ENCODE results near the gene IL17RC.
A peak's percentile ranks its signal among the peaks of the same experiment; 100 is the strongest.
"Not testable (repeated sequence)": the region's sequence is repeated elsewhere in the genome, so short reads cannot be mapped to it uniquely, and the experiment has no call there.

IL17RC gene, protein sequence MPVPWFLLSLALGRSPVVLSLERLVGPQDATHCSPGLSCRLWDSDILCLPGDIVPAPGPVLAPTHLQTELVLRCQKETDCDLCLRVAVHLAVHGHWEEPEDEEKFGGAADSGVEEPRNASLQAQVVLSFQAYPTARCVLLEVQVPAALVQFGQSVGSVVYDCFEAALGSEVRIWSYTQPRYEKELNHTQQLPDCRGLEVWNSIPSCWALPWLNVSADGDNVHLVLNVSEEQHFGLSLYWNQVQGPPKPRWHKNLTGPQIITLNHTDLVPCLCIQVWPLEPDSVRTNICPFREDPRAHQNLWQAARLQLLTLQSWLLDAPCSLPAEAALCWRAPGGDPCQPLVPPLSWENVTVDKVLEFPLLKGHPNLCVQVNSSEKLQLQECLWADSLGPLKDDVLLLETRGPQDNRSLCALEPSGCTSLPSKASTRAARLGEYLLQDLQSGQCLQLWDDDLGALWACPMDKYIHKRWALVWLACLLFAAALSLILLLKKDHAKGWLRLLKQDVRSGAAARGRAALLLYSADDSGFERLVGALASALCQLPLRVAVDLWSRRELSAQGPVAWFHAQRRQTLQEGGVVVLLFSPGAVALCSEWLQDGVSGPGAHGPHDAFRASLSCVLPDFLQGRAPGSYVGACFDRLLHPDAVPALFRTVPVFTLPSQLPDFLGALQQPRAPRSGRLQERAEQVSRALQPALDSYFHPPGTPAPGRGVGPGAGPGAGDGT

DNA sequence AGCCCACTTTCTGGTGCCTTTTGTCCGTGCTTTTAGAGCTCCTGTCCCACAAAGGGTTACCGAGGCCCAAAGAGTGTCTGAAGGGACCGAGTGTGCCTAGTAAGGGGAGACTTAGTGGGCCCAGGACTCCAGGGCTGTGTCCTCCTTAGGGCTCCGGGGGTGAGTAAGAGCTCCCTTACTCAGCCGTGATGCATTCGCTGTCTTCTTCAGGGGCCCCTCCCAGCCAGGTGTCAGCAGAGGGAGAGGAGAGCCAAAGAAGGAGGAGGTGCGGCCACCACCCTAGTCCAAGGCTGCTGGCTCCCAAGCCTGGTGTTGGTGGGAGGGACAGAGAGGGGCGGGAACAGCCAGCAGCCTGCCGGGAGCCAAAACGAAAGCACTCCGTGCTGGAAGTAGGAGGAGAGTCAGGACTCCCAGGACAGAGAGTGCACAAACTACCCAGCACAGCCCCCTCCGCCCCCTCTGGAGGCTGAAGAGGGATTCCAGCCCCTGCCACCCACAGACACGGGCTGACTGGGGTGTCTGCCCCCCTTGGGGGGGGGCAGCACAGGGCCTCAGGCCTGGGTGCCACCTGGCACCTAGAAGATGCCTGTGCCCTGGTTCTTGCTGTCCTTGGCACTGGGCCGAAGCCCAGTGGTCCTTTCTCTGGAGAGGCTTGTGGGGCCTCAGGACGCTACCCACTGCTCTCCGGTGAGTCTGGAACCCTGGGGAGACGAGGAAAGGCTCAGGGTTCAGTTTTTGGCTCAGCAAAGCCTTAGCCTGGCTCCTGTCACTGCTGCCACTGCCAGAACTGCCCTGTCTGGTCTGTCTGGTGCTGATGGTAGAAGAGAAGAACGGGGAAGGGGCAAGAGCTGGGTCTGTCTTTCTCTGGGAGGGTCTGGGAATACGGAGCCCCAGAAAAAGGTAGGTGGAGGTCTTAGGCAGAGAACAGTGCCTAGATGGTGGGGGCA, at the start of gene IL17RC:
TSS of gene IL17RC (plus strand) at position 365 of the 947 bp plus-strand sequence. CDS start at position 583, 218 bp downstream.
- DNase-seq: peak in 1 of 6 experiments; percentile 11

DNA sequence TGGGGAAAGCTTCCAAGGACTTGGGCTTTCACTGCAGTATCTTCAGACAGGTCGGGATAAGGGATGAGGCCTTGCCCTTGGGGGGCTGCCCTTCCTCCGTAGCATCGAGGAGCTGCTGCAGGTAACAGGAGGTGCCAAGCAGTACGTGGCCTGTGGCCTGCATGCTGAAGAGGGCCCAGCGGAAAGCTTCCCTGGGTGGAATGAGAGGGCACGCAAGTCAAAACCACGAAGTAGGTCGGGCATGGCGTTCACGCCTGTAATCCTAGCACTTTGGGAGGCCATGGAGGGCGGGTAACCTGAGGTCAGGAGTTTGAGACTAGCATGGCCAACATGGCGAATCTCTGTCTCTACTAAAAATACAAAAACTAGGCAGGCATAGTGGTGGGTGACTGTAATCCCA, 49.8 kb upstream of the IL17RC start:
- DNase-seq: no peak

DNA sequence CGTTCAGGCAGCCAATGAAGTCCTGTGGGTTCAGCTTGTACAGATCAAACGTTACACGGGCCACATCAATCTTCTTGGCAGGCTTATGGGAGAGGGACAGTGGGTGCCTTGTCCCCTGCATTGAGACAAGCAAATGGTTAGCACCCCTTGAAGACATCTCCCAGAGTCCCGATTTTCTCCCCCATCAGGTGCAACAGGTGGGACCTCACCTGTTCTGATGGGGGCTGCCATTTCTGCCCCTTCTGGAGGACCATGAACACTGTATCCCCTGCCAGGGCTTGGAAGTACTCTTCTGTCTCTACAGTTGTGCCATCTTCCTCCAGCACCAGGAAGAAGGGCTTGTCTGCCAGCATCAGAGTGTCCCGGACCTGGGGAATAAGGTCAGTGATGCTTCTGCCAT, 46.9 kb upstream of the IL17RC start:
- DNase-seq: no peak

DNA sequence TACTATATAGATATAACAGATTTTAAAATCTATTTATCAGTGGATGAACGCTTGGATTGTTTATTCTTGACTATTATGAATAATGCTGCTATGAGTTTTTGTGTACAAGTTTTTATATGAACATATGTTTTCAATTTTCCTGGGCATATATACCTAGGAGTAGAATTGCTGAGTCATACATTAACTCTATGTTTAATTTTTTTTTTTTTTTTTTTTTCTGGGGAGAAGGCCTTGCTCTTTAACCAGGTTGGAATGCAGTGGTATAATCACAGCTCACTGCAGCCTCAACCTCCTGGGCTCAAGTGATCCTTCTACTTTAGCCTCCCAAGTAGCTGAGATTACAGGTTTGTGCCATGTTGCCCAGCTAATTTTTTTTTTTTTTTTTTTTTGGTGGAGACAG, 45.9 kb upstream of the IL17RC start:
- DNase-seq: no peak

DNA sequence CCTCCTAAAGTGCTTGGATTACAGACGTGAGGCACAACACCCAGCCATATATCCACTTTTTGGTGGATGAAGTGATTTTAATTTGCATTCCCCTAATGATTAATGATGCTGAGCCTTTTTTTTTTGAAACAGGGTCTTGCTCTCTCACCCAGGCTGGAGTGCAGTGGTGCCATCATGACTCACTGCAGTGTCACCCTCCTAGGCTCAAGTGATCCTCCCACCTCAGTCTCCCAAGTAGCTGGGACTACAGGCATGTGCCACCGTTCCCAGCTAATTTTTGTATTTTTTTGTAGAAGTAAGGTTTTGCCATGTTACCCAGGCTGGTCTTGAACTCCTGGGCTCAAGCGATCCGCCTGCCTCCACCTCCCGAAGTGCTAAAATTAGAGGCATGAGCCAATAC, 44.8 kb upstream of the IL17RC start:
- DNase-seq: not testable (repeated sequence)

DNA sequence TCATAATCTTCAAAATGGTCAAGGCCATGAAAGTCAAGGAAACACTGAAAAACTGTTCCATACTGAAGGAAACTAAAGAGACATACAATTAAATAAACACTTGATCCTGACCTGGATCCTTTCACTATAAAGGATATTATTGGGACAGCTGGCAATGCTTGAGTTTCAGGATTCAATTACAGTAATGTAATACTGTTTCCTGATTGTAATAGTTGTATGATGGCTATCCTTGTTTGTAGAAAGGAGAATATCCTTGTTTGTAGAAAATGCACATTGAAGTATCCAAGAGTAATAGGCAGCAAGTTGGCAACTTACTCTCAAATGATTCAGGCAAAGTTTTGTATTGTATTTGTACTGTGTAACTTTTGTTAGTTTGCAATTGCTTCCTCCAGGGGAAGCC, 41.5 kb upstream of the IL17RC start:
- DNase-seq: no peak

DNA sequence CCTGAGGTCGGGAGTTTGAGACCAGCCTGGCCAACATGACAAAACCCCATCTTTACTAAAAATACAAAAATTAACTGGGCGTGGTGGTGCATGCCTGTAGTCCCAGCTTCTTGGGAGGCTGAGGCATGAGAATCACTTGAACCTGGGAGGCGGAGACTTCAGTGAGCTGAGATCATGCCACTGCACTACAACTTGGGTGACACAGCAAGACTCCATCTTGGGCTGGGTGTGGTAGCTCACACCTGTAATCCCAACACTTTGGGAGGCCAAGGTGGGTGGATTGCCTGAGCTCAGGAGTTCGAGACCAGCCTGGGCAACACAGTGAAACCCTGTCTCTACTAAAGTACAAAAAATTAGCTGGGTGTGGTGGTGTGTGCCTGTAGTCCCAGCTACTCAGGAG, 40.6 kb upstream of the IL17RC start:
- DNase-seq: not testable (repeated sequence)

DNA sequence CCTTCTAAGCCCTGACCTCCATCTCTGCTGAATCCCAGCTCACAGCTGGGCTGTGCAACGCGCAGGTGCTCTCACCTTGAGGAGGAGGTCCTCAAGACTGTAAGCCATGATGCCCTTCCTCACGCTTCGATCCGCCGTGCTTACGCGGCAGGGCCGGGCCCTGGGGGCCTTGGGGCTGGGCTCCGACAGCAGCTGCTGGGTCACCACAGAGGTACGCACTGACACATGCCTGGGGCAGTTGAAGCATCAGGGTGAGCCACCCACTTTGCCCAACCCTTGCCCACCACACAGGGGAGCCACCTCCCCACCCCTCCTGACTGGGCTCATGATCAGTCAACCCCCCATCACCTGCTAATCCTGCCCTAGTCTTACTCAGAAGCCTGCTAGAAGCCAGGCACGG, 39.9 kb upstream of the IL17RC start:
- DNase-seq: no peak

DNA sequence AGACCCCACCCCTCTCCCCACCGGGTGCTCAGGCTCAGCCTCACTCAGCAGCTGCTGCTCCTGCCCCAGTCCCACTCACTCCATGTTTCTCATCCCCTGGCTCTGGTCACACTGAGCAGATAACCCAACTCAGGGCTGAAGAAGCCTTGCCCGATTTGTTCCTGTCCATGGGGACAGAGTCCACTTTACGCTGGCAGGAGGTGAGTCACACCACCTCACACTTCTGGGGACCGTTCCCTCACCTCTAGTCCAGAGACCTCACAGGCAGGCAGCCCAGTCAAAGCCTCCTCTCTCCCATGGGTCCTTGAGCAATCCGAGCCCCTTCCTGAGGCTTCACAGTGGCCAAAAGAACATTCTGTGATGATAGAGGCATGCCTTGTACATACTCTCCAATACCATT, 38.2 kb upstream of the IL17RC start:
- no peak for DNase-seq

DNA sequence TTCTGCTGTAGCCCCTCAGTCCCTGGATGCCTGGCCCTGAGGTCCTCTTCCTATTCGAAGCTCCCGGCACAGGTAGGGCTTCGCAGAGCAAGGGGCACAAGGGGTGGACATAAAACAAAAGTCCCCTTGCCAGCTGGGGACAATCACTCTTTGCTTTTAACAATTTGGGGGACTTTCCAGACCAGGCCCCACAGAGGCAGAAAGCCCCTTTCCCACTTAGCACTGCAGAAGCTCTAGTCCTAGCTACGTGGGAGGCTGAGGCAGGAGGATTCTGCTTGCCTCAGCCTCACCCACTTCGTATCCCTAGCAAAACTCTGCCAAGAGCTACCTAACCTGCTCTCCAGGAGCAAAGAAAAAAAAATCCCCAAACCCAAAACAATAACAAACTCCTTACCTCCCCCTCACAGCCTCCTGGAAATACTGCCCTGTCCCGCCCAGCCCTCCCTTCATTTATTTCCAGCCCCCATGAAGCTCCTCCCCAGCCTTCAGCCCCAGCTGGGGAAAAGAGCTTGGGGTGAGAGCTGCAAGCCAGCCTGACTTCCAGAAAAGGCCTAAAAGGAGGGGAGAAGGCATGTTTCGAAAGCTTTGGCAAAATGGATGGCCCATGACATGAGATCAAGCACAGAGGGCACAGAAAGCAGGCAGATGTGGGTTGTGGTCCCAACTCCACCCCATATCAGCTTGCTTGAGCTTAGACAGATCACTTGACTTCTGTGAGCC, 36.9 kb upstream of the IL17RC start, which contains the start of gene CIDEC:
TSS of gene CIDEC (minus strand) at position 424 of the 720 bp plus-strand sequence. CDS start 1,767 bp downstream, outside the sequence.
- DNase-seq: no peak

DNA sequence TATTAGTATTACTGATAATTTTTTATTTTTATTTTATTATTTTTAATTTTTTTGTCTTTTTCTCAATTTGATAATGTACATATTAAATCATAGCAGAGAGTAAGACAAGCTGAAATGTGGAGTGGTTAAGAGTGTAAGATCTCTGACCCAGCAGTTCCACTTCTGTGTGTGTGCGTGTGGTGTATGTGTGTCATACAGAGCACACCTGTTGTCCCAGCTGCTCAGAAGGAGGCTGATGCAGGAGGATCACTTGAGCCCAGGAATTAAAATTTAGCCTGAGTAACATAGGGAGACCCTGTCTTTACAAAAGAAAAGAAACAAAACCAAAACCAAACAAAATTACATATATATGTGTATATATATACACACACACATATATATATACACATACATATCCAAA, 35.5 kb upstream of the IL17RC start:
- DNase-seq: no peak

DNA sequence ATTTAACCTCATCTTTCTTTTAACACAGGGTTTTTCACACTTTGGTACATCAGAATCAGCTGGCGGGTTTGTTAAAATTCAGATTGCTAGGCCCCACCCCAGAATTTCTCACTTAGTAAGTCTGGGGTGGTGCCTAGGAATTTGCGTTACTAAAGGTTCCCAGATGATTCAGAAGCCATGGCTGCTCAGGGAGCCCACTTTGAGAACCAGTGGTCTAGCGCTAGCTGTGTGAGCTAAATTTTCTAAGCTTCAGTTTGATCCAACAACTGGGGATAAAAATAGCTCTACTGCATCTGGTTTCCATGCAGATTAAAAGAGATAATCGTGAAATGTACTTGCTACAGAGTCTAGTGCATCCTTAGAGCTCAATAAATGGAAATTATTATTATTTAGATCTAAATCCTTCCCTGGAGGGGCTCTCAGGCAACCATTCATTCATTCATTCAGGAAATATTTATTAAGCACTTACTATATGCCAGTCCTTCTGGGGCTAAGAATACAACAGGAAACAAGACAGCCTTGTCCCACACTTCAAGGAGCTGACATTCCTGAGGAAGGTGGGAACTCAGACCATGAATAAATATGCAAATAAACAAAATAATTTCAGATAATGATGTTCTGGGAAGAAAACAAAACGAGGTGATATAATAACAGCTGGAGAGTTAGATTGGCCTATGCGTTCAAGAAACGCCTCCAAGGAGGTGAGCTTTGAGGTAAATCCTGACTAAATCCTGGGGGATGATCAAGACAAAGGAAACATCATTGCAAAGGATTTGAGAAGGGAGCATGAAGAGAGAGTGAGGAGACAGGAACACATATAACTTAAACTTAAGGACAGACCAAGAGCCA, 33.0 kb upstream of the IL17RC start:
- no peak for DNase-seq

DNA sequence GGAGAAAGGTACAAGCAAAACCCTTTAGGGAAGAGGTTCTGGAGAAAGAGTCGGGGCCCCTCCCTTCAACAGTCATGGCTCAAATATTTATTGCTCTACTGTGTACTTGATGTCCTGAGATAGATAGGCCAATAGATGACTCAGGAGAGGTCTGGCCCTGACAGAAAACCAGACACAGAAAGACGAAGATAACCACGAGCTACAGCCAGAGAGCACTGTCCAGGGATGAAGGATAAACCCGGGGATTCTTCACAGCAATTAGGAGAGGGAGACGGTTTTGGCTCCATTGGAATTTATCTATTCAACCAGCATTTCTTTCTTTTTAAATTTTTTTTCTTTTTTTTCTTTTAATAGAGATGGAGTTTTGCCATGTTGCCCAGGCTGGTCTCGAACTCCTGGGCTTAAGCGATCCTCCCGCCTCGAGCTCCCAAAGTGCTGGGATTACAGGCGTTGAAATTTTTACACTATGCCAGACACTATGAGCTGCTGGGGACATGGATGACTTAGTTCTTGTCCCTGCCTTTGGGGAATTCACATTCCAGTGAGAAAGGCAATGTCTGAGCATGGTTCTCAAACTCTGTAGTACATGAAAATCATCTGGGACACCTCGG, 32.2 kb upstream of the IL17RC start:
- DNase-seq: no peak

DNA sequence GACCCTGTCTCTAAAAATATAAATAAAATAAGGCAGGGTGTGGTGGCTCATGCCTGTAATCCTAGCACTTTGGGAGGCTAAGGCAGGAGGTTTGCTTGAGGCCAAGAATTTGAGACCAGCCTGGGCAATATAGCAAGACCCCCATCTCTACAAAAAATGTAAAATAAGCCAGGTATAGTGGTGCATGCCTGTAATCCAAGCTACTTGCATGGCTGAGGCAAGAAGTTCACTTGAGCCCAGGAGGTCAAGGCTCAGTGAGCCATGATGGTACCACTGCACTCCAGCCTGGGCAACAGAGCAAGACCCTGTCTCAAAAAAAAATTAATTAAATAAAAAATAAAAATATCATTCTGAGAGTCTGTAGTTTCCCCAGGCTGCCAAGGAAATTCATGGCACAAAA, 30.6 kb upstream of the IL17RC start:
- DNase-seq: no peak

DNA sequence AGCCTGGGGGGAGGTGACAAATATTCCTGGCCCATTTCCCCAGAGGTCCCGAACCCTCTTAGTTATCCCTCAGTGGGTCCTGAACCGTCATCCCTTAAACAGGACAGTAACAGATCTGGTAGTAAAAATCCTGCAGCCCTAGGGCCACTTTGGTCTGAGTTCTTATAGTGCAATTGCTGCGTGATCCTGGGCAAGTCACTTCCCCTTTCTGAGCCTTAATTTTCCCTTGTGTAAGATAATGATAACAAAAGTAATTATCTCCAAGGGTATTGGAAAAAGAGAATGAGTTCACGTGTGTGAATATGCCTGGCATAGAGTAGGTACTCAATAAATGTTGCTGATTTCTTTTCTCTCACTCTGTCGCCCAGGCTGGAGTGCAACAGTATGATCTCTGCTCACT, 29.4 kb upstream of the IL17RC start:
- no peak for DNase-seq

DNA sequence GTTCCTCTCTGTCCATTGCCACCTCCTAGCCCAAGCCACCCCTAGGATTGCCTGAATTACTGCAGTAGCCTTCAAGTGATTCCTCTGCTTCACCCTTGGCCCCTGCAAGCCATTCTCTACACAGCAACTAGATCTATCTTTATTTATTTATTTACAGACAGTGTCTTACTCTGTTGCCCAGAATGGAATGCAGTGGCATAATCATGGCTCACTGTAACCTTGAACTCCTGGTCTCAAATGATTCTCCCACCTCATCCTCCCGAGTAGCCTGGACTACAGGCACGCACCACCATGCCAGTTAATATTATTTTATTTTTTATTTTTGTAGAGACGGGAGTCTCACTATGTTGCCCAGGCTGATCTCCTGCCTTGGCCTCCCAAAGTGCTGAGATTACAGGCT, 28.4 kb upstream of the IL17RC start:
- no peak for DNase-seq

DNA sequence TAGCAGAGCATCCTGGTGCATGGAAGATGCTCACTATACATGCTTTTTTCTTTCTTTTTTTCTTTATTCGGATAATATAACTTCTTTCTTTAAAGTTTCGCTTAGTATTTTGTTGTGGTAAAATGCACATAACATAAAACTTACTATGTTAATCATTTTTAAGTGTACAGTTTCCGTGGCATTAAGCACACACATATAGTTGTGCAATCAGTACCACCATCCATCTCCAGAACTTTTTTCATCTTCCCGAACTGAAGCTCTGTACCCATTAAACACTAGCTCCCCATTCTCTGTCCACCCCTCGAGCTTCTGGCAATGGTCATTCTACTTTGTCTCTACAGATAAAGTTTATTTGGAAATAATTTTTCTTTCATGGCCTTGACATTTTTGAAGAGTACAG, 27.5 kb upstream of the IL17RC start:
- DNase-seq: no peak

DNA sequence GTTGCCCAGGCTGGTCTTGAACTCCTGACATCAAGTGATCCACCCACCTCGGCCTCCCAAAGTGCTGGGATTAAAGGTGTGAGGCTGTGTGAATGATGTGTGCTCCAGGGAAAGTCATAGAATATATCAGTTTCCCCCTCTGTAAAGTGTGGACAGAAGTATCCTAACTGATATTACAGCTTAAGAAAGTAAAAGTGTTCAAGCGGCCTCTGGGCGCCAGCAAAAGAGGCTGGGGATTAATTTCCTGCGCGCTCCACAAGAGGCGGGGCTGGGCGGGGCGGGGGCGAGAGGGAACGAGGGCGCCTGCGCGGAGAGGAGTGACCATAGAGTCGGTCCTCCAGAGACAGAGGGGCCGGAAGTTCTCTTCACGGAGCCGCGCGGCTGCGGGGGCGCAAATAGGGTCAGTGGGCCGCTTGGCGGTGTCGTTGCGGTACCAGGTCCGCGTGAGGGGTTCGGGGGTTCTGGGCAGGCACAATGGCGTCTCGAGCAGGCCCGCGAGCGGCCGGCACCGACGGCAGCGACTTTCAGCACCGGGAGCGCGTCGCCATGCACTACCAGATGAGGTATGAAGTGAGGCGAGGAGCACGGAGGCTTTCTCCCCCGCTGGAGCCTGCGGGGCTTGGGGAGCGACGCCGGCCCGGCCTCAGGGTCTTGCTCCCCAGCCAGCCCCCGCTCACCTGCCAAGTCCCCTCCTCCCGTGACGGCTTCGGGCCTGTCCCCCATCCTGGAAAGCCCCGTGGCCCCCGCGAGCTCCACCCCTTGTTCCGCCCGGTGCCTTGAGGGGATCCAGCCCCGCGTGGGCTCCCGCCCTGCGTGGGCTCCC, 26.4 kb upstream of the IL17RC start, which contains the start of gene JAGN1:
TSS of gene JAGN1 (plus strand) at position 362 of the 823 bp plus-strand sequence. CDS start at position 475, 113 bp downstream.
- peak; percentile 86 to 96 (median 92) for DNase-seq

DNA sequence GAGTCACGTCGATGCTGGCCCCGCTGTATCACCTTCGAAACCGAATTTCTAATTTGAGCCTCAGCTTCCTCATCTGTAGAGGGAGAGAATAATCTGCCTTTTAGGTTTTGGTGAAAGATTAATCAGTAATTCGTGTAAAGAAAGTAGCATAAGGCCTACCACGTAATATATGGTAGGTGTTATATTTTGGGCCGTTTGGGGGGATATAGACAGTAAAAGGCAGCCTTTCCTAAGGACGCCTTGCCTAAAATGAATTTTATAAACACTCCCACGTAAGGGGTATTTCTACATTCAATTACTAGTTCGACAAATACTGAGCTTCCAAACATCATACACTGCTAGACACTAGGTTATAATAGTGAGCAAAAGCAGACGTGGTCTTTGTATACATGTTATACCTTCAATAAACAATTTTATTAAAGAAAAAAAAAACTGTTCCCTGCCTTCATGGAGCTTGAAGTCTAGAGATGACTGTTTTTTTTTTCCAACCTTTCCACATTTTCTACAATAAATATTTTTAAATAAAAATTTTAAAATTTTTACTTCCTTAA, 25.8 kb upstream of the IL17RC start:
- no peak for DNase-seq

DNA sequence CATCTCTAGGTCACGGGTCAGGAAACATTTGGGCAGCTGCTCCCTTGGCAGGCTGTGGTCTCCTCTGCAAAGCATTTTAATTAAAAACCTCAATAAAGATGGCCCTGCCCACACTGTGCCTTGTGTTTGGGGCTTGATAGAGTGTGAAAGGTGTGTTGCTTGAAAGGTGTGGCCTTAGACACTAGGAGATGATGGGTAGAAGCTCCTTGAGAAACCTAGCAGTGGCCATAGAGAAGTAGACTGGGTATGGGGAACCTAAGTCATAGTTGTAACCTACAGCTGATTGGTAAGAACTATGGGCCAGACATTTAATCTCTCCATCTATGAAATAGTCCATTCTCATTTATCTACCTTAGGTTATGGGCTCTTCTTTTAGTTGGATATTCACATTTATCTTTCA, 23.2 kb upstream of the IL17RC start:
- DNase-seq: no peak
